ENCODE results near the gene P2RX6.

The P2RX6 gene

GRCh38 chr22:21051145-21051830 is 36.3 kb downstream of the P2RX6 start:
- DNase-seq (no peak), ATAC-seq (ENCODE audit: insufficient read depth, low read depth) (no peak)
- H3K4me2 ChIP-seq (ENCODE audit: insufficient read depth, low read length): no peak overlapping the region
- H3K27ac ChIP-seq (ENCODE audit: low read length): no peak overlapping the region
- no peaks in the 10 kb centered on the region for H3K79me2 ChIP-seq (ENCODE audit: insufficient read depth, low read length)
- no peak overlapping the region for H3K9ac ChIP-seq (ENCODE audit: low read depth, low read length)
- peaks cover 7% of the 10 kb centered on the region; the same call in 1 of the 2 replicates for H3K4me1 ChIP-seq (ENCODE audit: insufficient read depth, low read length)
- H3K4me3 ChIP-seq (ENCODE audit: low read depth in 1 of 2, low read length in 2 of 2): no peak overlapping the region
- no peak for TF ChIP-seq EZH2 (IDR thresholded peaks at IDR 0.05; ENCODE audit: borderline replicate concordance, low read depth, low read length, severe bottlenecking)
- no peak for TF ChIP-seq CTCF (IDR thresholded peaks at IDR 0.05; ENCODE audit: borderline replicate concordance, extremely low read depth, low read length, poor library complexity, severe bottlenecking)
- no peak overlapping the region for H2AFZ ChIP-seq (ENCODE audit: low read depth, low read length)
- no peaks in the 10 kb centered on the region for H3K9me3 ChIP-seq (ENCODE audit: insufficient read depth, low read length, severe bottlenecking)
- peaks cover 3% of the 10 kb centered on the region for H4K20me1 ChIP-seq (ENCODE audit: insufficient read depth, low read length)
- no peaks in the 10 kb centered on the region for H3K36me3 ChIP-seq (ENCODE audit: insufficient read depth, low read length)
- H3K27me3 ChIP-seq (ENCODE audit: insufficient read depth, low read length, poor library complexity): no peaks in the 10 kb centered on the region

GRCh38 chr22:21051831-21052400 is 37.0 kb downstream of the P2RX6 start:
- Histone ChIP-seq H3K4me3 (ENCODE audit: low read depth in 1 of 2, low read length in 2 of 2) (no peak overlapping the region), H3K36me3 (ENCODE audit: insufficient read depth, low read length) (no peaks in the 10 kb centered on the region), H3K4me1 (ENCODE audit: insufficient read depth, low read length) (peaks cover 7% of the 10 kb centered on the region; the same call in 1 of the 2 replicates), H2AFZ (ENCODE audit: low read depth, low read length) (no peak overlapping the region), H3K4me2 (ENCODE audit: insufficient read depth, low read length) (no peak overlapping the region), H3K9ac (ENCODE audit: low read depth, low read length) (no peak overlapping the region), H4K20me1 (ENCODE audit: insufficient read depth, low read length) (peaks cover 3% of the 10 kb centered on the region), H3K9me3 (ENCODE audit: insufficient read depth, low read length, severe bottlenecking) (no peaks in the 10 kb centered on the region), H3K27me3 (ENCODE audit: insufficient read depth, low read length, poor library complexity) (peaks cover 3% of the 10 kb centered on the region), H3K27ac (ENCODE audit: low read length) (no peak overlapping the region), H3K79me2 (ENCODE audit: insufficient read depth, low read length) (no peaks in the 10 kb centered on the region)
- no peak for DNase-seq
- TF ChIP-seq EZH2 (IDR thresholded peaks at IDR 0.05; ENCODE audit: borderline replicate concordance, low read depth, low read length, severe bottlenecking) (no peak), CTCF (IDR thresholded peaks at IDR 0.05; ENCODE audit: borderline replicate concordance, extremely low read depth, low read length, poor library complexity, severe bottlenecking) (no peak)
- no peak for ATAC-seq (ENCODE audit: insufficient read depth, low read depth)

- Histone ChIP-seq H3K27me3 (ENCODE audit: insufficient read depth, low read length, poor library complexity) (peaks cover 3% of the 10 kb centered on the region), H3K9ac (ENCODE audit: low read depth, low read length) (no peak overlapping the region), H3K4me3 (ENCODE audit: low read depth in 1 of 2, low read length in 2 of 2) (no peak overlapping the region), H3K4me2 (ENCODE audit: insufficient read depth, low read length) (no peak overlapping the region), H4K20me1 (ENCODE audit: insufficient read depth, low read length) (no peaks in the 10 kb centered on the region; the same call in 1 of the 2 replicates), H3K79me2 (ENCODE audit: insufficient read depth, low read length) (no peaks in the 10 kb centered on the region), H3K9me3 (ENCODE audit: insufficient read depth, low read length, severe bottlenecking) (no peaks in the 10 kb centered on the region), H3K27ac (ENCODE audit: low read length) (no peak overlapping the region), H2AFZ (ENCODE audit: low read depth, low read length) (no peak overlapping the region), H3K36me3 (ENCODE audit: insufficient read depth, low read length) (no peaks in the 10 kb centered on the region), H3K4me1 (ENCODE audit: insufficient read depth, low read length) (peaks cover 7% of the 10 kb centered on the region; the same call in 1 of the 2 replicates)
- ATAC-seq (ENCODE audit: insufficient read depth, low read depth): no peak
- no peak for TF ChIP-seq EZH2 (IDR thresholded peaks at IDR 0.05; ENCODE audit: borderline replicate concordance, low read depth, low read length, severe bottlenecking)
- TF ChIP-seq CTCF (IDR thresholded peaks at IDR 0.05; ENCODE audit: borderline replicate concordance, extremely low read depth, low read length, poor library complexity, severe bottlenecking): no peak
- DNase-seq: no peak
These were observed 37.9 kb downstream of the P2RX6 start for GRCh38 chr22:21052715-21053459.

All from DND-41 (cell line).